Effector memory CD8-positive, alpha-beta T cell (primary cell): ENCODE data around the gene SEM1.
"Not testable (repeated sequence)": the region's sequence is repeated elsewhere in the genome, so short reads cannot be mapped to it uniquely, and the experiment has no call there.

Source experiments
- ATAC-seq: fragments of 150-1000 bp; cut with Tn5 transposase; replicated peaks from 2 replicates; pipeline ENCODE4 v1.10.0; 2021; ENCODE audit warnings: mild to moderate bottlenecking, moderate library complexity
- DNase-seq, 3 experiments: peaks; one replicate each; pipeline ENCODE4 v3.0.0; 2021
- H3K27ac Mint-ChIP-seq, 2 donors: one replicate each; pipeline ENCODE4 v1.8.0; 2022; ENCODE audit warnings: mild to moderate bottlenecking in 2 of 2, mixed read lengths in 2 of 2, moderate library complexity in 2 of 2
- H3K27me3 Mint-ChIP-seq, 2 donors: one replicate each; pipeline ENCODE4 v1.8.0; 2022; ENCODE audit warnings: mixed read lengths in 2 of 2
- H3K36me3 Mint-ChIP-seq: one replicate; pipeline ENCODE4 v1.8.0; 2022; ENCODE audit warnings: mild to moderate bottlenecking, moderate library complexity, mixed read lengths; ENCODE audit not compliant: insufficient read depth
- H3K4me1 Mint-ChIP-seq, 2 donors: one replicate each; pipeline ENCODE4 v1.8.0; 2022; ENCODE audit warnings: low read depth in 2 of 2, mixed read lengths in 2 of 2
- H3K4me3 Mint-ChIP-seq, 2 donors: one replicate each; pipeline ENCODE4 v1.8.0; 2022; ENCODE audit warnings: mild to moderate bottlenecking in 2 of 2, mixed read lengths in 2 of 2, moderate library complexity in 2 of 2
- H3K9me3 Mint-ChIP-seq, 2 donors: one replicate each; pipeline ENCODE4 v1.8.0; 2022; ENCODE audit warnings: mixed read lengths in 2 of 2
- total RNA-seq, 9 experiments: gene quantifications; one replicate each; lab custom pipeline; 2026; lab: John Stamatoyannopoulos, UW

The SEM1 gene
- 21.9 to 66.1 (median 37.6) reads per million in 9 experiments for total RNA-seq

GRCh38 chr7:96709381-96710228 is at the start of gene SEM1:
Gene SEM1 (minus strand): TSS chr7:96709846. CDS start chr7:96709763, 83 bp downstream.
- DNase-seq = peak; percentile 43 to 51 (median 46)
- H3K27me3 Mint-ChIP-seq = peaks cover 0 to 9% of the 10 kb centered on the region in 2 donors
- peak; percentile 87 for ATAC-seq
- peak within 1 kb of the TSS; percentile 91 to 99 for H3K4me3 Mint-ChIP-seq
- peak within 1 kb of the TSS; percentile 97 to 100 for H3K27ac Mint-ChIP-seq
- H3K4me1 Mint-ChIP-seq = peaks cover 15 to 28% of the 10 kb centered on the region in 2 donors
- peaks cover 18% of the 10 kb centered on the region for H3K36me3 Mint-ChIP-seq
- H3K9me3 Mint-ChIP-seq = peaks cover 0 to 8% of the 10 kb centered on the region in 2 donors

GRCh38 chr7:96757880-96758279 is 48.2 kb upstream of the SEM1 start:
- H3K4me1 Mint-ChIP-seq, H3K9me3 Mint-ChIP-seq, ATAC-seq: not testable (repeated sequence)

GRCh38 chr7:96747418-96747940 is 37.8 kb upstream of the SEM1 start:
- no peaks in the 10 kb centered on the region for H3K9me3 Mint-ChIP-seq
- ATAC-seq = no peak

More at GRCh38 chr7:96757880-96758279, 48.2 kb upstream of the SEM1 start:
- peaks cover 29 to 52% of the 10 kb centered on the region in 2 donors for H3K27me3 Mint-ChIP-seq
- not testable (repeated sequence) for DNase-seq, H3K27ac Mint-ChIP-seq, H3K36me3 Mint-ChIP-seq, H3K4me3 Mint-ChIP-seq

GRCh38 chr7:96740130-96740529 is 30.5 kb upstream of the SEM1 start:
- H3K27me3 Mint-ChIP-seq = peaks cover 20 to 22% of the 10 kb centered on the region in 2 donors
- no peak overlapping the region for H3K27ac Mint-ChIP-seq
- no peaks in the 10 kb centered on the region for H3K36me3 Mint-ChIP-seq
- no peak overlapping the region for H3K4me3 Mint-ChIP-seq
- no peaks in the 10 kb centered on the region for H3K4me1 Mint-ChIP-seq
- DNase-seq (no peak), ATAC-seq (no peak)
- H3K9me3 Mint-ChIP-seq = no peaks in the 10 kb centered on the region

More at GRCh38 chr7:96747418-96747940, 37.8 kb upstream of the SEM1 start:
- Mint-ChIP-seq H3K27ac (no peak overlapping the region), H3K4me1 (no peaks in the 10 kb centered on the region), H3K36me3 (no peaks in the 10 kb centered on the region), H3K27me3 (peaks cover 0 to 12% of the 10 kb centered on the region in 2 donors), H3K4me3 (no peak overlapping the region)
- no peak for DNase-seq

GRCh38 chr7:96739609-96740008 is 30.0 kb upstream of the SEM1 start:
- H3K27me3 Mint-ChIP-seq = peaks cover 18 to 20% of the 10 kb centered on the region in 2 donors
- ATAC-seq (no peak), DNase-seq (no peak)
- H3K36me3 Mint-ChIP-seq = no peaks in the 10 kb centered on the region
- H3K4me1 Mint-ChIP-seq = no peaks in the 10 kb centered on the region
- no peaks in the 10 kb centered on the region for H3K9me3 Mint-ChIP-seq
- H3K27ac Mint-ChIP-seq = no peak overlapping the region
- no peak overlapping the region for H3K4me3 Mint-ChIP-seq

- Mint-ChIP-seq H3K36me3 (no peaks in the 10 kb centered on the region), H3K9me3 (no peaks in the 10 kb centered on the region), H3K4me1 (no peaks in the 10 kb centered on the region), H3K4me3 (no peak overlapping the region), H3K27me3 (peaks cover 18 to 20% of the 10 kb centered on the region in 2 donors), H3K27ac (no peak overlapping the region)
- DNase-seq = no peak
- ATAC-seq = no peak
Measured at GRCh38 chr7:96739167-96739566, 29.5 kb upstream of the SEM1 start.

GRCh38 chr7:96738705-96739104 is 29.1 kb upstream of the SEM1 start:
- Mint-ChIP-seq H3K9me3 (no peaks in the 10 kb centered on the region), H3K27me3 (peaks cover 18 to 20% of the 10 kb centered on the region in 2 donors), H3K36me3 (no peaks in the 10 kb centered on the region), H3K27ac (no peak overlapping the region), H3K4me3 (no peak overlapping the region), H3K4me1 (no peaks in the 10 kb centered on the region)
- ATAC-seq (no peak), DNase-seq (no peak)

GRCh38 chr7:96737545-96738050 is 28.0 kb upstream of the SEM1 start:
- Mint-ChIP-seq H3K4me1 (no peaks in the 10 kb centered on the region), H3K27ac (no peak overlapping the region), H3K27me3 (peaks cover 18 to 20% of the 10 kb centered on the region in 2 donors), H3K9me3 (no peaks in the 10 kb centered on the region), H3K4me3 (no peak overlapping the region), H3K36me3 (no peaks in the 10 kb centered on the region)
- ATAC-seq = no peak
- DNase-seq = no peak

- H3K4me3 Mint-ChIP-seq = no peak overlapping the region
- no peaks in the 10 kb centered on the region for H3K9me3 Mint-ChIP-seq
- no peak overlapping the region for H3K27ac Mint-ChIP-seq
- DNase-seq (no peak), ATAC-seq (no peak)
- H3K36me3 Mint-ChIP-seq = no peaks in the 10 kb centered on the region
- peaks cover 0 to 6% of the 10 kb centered on the region in 2 donors for H3K27me3 Mint-ChIP-seq
- H3K4me1 Mint-ChIP-seq = no peaks in the 10 kb centered on the region
Measured at GRCh38 chr7:96734343-96734742, 24.7 kb upstream of the SEM1 start.

GRCh38 chr7:96729820-96730219 is 20.2 kb upstream of the SEM1 start:
- Mint-ChIP-seq H3K36me3 (no peaks in the 10 kb centered on the region), H3K4me1 (no peaks in the 10 kb centered on the region), H3K4me3 (no peak overlapping the region), H3K9me3 (no peaks in the 10 kb centered on the region), H3K27ac (no peak overlapping the region), H3K27me3 (peaks cover 0 to 7% of the 10 kb centered on the region in 2 donors)
- DNase-seq (no peak), ATAC-seq (no peak)

- DNase-seq = no peak
- ATAC-seq = no peak
- peaks cover 7% of the 10 kb centered on the region in 2 donors for H3K27me3 Mint-ChIP-seq
- no peaks in the 10 kb centered on the region for H3K9me3 Mint-ChIP-seq
- H3K27ac Mint-ChIP-seq = no peak overlapping the region
- H3K4me1 Mint-ChIP-seq = no peaks in the 10 kb centered on the region
- H3K36me3 Mint-ChIP-seq = no peaks in the 10 kb centered on the region
- no peak overlapping the region for H3K4me3 Mint-ChIP-seq
Measured at GRCh38 chr7:96728139-96728538, 18.5 kb upstream of the SEM1 start.

- H3K36me3 Mint-ChIP-seq = no peaks in the 10 kb centered on the region
- ATAC-seq (no peak), DNase-seq (no peak)
- no peak overlapping the region for H3K27ac Mint-ChIP-seq
- no peaks in the 10 kb centered on the region for H3K9me3 Mint-ChIP-seq
- no peaks in the 10 kb centered on the region for H3K4me1 Mint-ChIP-seq
- H3K4me3 Mint-ChIP-seq = no peak overlapping the region
- H3K27me3 Mint-ChIP-seq = peaks cover 12% of the 10 kb centered on the region in 2 donors
Measured at GRCh38 chr7:96727534-96728088, 18.0 kb upstream of the SEM1 start.

GRCh38 chr7:96723622-96724021 is 14.0 kb upstream of the SEM1 start:
- no peak for DNase-seq
- Mint-ChIP-seq H3K27me3 (peaks cover 30 to 38% of the 10 kb centered on the region in 2 donors), H3K4me3 (no peak overlapping the region), H3K9me3 (no peaks in the 10 kb centered on the region), H3K4me1 (no peaks in the 10 kb centered on the region), H3K27ac (no peak overlapping the region), H3K36me3 (no peaks in the 10 kb centered on the region)
- no peak for ATAC-seq
